ENCODE results near the gene KCNJ1.

KCNJ1 gene

DNA sequence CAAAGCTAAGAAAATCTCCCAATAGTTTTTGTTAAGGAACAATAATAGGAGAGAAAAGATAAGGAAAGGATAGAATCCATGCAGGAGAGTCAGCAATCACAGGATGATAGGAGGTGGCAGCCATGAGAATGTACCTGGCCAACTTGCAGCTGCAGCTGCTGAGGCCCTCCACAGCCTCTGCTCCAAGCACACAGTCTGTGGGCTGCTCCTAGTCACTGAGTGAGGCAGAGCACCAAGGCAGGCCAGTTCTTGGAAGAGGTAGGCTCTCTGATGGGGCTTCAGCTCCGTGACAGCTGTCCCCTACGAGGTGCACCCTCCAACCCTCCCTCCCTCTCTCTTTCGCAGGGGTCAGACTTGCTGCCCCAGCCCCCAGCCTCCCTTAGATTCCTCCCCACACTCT lies 5.5 kb upstream of the KCNJ1 start:
- Mint-ChIP-seq H3K27ac (no peak overlapping the region), H3K9me3 (no peaks in the 10 kb centered on the region), H3K27me3 (no peaks in the 10 kb centered on the region), H3K36me3 (no peaks in the 10 kb centered on the region), H3K4me3 (no peak overlapping the region), H3K4me1 (no peaks in the 10 kb centered on the region)

DNA sequence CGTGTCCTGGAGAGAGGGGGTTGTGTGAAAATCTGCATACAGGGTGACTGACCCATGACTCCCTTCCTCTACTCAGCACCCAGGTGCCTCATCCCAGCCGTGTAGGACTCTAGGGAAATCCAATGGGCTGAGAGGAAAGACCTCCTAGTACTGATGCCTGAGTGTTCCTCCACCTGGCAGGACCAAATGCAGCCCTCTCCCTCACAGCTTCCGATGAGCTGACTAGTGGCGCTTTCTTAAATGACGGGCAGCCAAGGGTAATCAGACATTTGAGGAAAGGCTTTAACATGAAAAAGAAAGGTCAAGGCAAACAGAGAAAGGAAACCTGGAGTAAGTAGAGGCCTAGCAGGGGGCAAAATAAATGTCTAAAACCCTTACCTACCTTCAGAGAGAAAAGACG lies 5.0 kb upstream of the KCNJ1 start:
- H3K9me3 Mint-ChIP-seq: no peaks in the 10 kb centered on the region
- no peaks in the 10 kb centered on the region for H3K27me3 Mint-ChIP-seq
- no peak overlapping the region for H3K27ac Mint-ChIP-seq
- H3K36me3 Mint-ChIP-seq: no peaks in the 10 kb centered on the region
- H3K4me1 Mint-ChIP-seq: no peaks in the 10 kb centered on the region
- no peak overlapping the region for H3K4me3 Mint-ChIP-seq

- H3K9me3 Mint-ChIP-seq: no peaks in the 10 kb centered on the region
- H3K27ac Mint-ChIP-seq: no peak overlapping the region
- no peaks in the 10 kb centered on the region for H3K27me3 Mint-ChIP-seq
- H3K4me3 Mint-ChIP-seq: no peak overlapping the region
- H3K4me1 Mint-ChIP-seq: no peaks in the 10 kb centered on the region
- no peaks in the 10 kb centered on the region for H3K36me3 Mint-ChIP-seq
These were observed 4.1 kb upstream of the KCNJ1 start for GRCh38 chr11:128871168-128871610.

- no peak overlapping the region for H3K4me3 Mint-ChIP-seq
These were observed 2.0 kb upstream of the KCNJ1 start for GRCh38 chr11:128868841-128869671.

DNA sequence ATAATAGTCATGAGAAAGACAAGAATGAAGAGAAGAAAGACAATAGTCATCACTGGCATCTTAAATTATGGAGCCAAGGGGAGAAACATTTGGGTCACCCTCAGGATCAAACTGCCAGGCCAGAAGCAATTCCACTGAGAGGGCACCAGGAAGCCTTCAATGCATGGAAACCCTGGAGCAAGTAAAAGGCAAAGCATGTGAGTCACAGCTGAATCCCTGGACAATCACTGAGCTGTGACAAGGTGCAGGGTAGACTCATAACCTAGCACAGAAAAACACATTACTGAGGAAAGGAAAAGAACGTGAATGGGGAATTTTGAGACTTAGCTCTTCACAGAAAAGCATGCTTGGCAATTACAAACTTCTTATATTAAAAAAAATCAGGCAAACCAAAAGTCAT lies 1.6 kb downstream of the KCNJ1 start:
- Mint-ChIP-seq H3K9me3 (no peaks in the 10 kb centered on the region), H3K36me3 (no peaks in the 10 kb centered on the region), H3K27me3 (no peaks in the 10 kb centered on the region), H3K27ac (no peak overlapping the region), H3K4me1 (no peaks in the 10 kb centered on the region), H3K4me3 (no peak overlapping the region)

More at GRCh38 chr11:128868841-128869671, 2.0 kb upstream of the KCNJ1 start:
- Mint-ChIP-seq H3K36me3 (no peaks in the 10 kb centered on the region), H3K27me3 (no peaks in the 10 kb centered on the region), H3K4me1 (no peaks in the 10 kb centered on the region), H3K9me3 (no peaks in the 10 kb centered on the region), H3K27ac (no peak overlapping the region)

- peaks cover 8% of the 10 kb centered on the region for H3K4me1 Mint-ChIP-seq
- H3K4me3 Mint-ChIP-seq: no peak overlapping the region
- peaks cover 2% of the 10 kb centered on the region for H3K27me3 Mint-ChIP-seq
- H3K36me3 Mint-ChIP-seq: no peaks in the 10 kb centered on the region
- H3K9me3 Mint-ChIP-seq: no peaks in the 10 kb centered on the region
- no peak overlapping the region for H3K27ac Mint-ChIP-seq
These were observed 4.0 kb downstream of the KCNJ1 start for GRCh38 chr11:128862908-128863660.

DNA sequence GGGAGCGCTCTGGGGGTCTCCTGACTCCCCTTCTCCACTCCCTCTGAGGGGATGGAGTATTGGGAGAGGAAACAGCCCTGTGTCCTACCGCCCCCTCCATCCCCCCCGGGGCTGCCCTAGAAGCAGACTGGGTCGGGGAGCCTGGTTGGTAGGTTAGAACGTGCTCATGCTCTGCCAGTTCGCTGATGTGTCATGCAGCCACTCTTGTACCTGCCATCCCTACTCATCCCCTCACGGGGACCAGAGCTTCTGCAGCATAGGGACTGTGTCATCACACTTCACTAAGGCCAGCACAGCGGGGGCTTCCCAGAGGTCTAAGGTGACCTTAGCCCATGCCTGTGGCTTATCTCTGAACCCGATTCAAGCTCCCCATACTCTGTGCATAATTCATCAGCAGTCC lies 4.7 kb downstream of the KCNJ1 start:
- H3K9me3 Mint-ChIP-seq: no peaks in the 10 kb centered on the region
- no peaks in the 10 kb centered on the region for H3K36me3 Mint-ChIP-seq
- no peak overlapping the region for H3K27ac Mint-ChIP-seq
- H3K4me3 Mint-ChIP-seq: no peak overlapping the region
- H3K4me1 Mint-ChIP-seq: peaks cover 8% of the 10 kb centered on the region
- peaks cover 2% of the 10 kb centered on the region for H3K27me3 Mint-ChIP-seq

- Mint-ChIP-seq H3K4me1 (peaks cover 8% of the 10 kb centered on the region), H3K27ac (no peak overlapping the region), H3K9me3 (no peaks in the 10 kb centered on the region), H3K4me3 (no peak overlapping the region), H3K27me3 (peaks cover 2% of the 10 kb centered on the region), H3K36me3 (no peaks in the 10 kb centered on the region)
These were observed 6.3 kb downstream of the KCNJ1 start for GRCh38 chr11:128860571-128861361.

DNA sequence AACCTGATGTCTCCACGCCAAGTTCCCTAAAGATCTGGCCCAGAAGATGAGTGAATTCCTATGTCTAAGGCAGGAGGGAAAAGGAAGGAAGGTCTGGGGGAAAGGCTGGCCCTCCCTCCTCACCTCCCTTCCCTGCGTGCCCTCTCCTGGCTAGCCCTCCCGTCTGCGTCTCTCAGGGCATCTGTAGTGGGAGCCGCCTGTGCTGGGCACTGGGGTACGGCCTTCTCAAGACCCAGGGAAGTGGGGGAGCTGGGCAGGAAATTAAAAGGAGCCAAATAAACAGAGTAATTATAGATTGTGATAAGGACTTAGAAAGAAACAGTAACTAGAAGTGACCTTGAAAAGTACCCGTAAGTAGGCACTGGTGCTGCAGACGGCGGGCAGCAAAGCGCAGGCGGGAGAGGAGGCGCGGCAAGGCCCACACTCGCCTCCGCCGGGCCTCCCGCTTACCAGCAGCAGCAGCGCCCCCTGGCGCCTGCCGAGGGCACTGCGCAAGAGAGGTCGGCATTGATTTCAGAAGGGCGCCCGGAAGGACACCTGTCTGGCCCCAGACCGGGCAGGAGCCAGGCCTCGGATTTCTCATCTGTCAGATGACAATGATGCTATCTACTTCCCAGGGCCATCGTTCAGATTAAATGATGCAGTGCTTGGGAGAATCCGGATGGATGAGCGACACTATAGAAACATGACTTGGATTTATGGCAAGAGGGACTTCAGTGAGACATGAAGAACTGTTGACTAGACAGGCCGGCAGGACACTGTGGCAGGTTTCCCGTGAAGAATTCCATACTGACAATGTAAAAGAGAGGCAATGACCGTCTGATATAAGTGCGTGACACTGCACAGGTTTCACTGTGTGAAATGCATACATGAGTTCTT lies 7.3 kb downstream of the KCNJ1 start:
- no peaks in the 10 kb centered on the region for H3K9me3 Mint-ChIP-seq
- peaks cover 8% of the 10 kb centered on the region for H3K4me1 Mint-ChIP-seq
- H3K36me3 Mint-ChIP-seq: no peaks in the 10 kb centered on the region
- no peak overlapping the region for H3K27ac Mint-ChIP-seq
- H3K4me3 Mint-ChIP-seq: no peak overlapping the region
- peaks cover 2% of the 10 kb centered on the region for H3K27me3 Mint-ChIP-seq

GRCh38 chr11:128857341-128857740 lies 9.8 kb downstream of the KCNJ1 start:
- Mint-ChIP-seq H3K4me3 (no peak overlapping the region), H3K4me1 (peaks cover 8% of the 10 kb centered on the region), H3K9me3 (no peaks in the 10 kb centered on the region), H3K27me3 (peaks cover 2% of the 10 kb centered on the region), H3K36me3 (no peaks in the 10 kb centered on the region), H3K27ac (no peak overlapping the region)

DNA sequence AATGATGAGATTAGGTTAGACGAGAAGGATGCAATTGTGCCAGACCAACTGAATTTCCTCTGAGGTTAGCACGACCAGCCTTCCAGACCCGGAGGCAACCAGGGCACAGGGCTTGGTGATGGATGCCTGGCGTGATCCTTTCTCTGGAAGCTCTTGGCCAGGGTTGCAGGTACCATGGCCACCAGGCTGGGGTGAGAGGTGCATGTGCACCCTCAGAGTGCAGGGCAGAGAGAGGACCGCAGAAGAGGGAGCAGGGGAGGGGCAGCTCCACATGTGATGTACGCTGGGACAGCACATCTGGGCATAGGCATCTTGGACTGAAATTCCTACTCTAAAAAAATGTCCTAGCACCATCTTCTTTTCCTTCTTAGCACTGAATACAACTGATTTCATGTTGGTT lies 10.9 kb downstream of the KCNJ1 start:
- Mint-ChIP-seq H3K4me1 (peaks cover 8% of the 10 kb centered on the region), H3K4me3 (no peak overlapping the region), H3K9me3 (no peaks in the 10 kb centered on the region), H3K36me3 (no peaks in the 10 kb centered on the region), H3K27ac (no peak overlapping the region), H3K27me3 (peaks cover 2% of the 10 kb centered on the region)

DNA sequence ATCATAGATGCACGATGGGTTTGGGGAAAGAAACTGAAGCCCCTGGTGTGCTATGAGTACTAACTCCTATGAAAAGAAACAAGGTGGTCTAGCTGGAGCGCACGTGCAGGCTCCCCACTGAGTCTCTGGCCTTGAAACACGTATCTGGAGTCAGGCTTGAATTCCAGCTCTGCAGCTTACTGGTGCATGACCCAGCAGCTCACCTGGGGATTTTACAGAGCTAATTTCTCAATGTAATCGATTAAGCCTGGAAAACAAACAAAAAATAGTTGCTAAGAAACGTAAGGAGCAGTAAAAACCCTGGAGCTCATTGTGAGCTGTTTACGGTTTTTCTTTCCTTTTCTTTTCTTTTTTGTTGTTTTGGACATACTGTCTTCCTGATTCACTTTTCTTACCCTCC lies 12.3 kb downstream of the KCNJ1 start:
- no peaks in the 10 kb centered on the region for H3K36me3 Mint-ChIP-seq
- no peaks in the 10 kb centered on the region for H3K27me3 Mint-ChIP-seq
- no peaks in the 10 kb centered on the region for H3K9me3 Mint-ChIP-seq
- H3K4me3 Mint-ChIP-seq: no peak overlapping the region
- peaks cover 3% of the 10 kb centered on the region for H3K4me1 Mint-ChIP-seq
- H3K27ac Mint-ChIP-seq: no peak overlapping the region

DNA sequence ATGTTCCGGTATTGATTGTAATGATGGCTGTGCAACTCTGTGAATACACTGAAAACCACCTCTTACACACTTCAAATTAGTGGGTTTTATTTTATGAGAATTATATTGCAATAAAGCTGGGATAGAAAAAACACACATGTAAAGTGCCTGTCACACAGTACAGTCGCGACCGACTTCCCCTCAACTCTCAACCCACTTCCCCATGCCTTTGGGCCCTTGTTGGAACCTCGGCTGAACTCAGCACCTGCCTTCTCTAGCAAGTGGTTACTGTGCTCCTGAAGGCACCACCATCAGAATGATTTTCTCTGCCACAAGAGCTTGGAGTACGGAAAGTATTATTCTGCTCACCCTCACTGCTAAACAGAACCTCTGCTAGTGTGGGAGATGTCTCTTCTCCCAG lies 13.5 kb downstream of the KCNJ1 start:
- H3K36me3 Mint-ChIP-seq: no peaks in the 10 kb centered on the region
- no peaks in the 10 kb centered on the region for H3K9me3 Mint-ChIP-seq
- H3K4me3 Mint-ChIP-seq: no peak overlapping the region
- H3K4me1 Mint-ChIP-seq: no peaks in the 10 kb centered on the region
- H3K27me3 Mint-ChIP-seq: no peaks in the 10 kb centered on the region
- H3K27ac Mint-ChIP-seq: no peak overlapping the region

DNA sequence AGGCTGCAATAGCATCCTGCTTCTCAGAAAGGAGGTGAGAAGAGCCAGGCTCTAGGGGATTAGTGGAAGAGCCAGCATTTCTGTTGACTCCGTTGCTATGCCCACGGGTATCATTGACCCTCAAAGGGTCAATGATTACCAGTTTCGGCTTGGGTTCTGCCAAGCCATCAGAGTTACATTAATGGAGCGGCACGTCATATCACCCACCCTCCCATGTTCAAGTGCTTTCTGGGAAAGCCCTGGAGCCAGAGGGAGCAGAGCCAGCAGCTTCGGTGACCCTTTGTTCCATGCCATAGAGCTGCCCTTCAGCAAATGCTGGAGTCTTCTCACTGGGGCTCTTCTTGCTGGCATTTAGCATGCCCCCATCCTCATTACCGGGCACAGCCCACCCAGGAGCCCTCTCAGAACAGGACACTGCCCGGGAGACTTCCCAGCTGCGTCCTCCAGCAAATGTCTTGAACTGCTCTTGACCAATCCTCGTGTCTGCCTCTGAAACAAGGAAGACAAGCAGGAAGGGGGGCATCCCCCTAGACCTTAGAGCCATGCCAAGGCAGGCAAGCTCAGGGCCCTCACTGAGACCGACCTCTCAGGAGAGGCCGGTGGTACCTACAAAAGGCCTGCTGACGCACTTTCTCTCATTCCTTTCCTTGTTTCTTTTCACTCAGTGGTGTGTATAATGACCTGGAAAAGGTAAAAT lies 14.6 kb downstream of the KCNJ1 start:
- H3K27ac Mint-ChIP-seq: no peak overlapping the region
- no peaks in the 10 kb centered on the region for H3K4me1 Mint-ChIP-seq
- no peaks in the 10 kb centered on the region for H3K27me3 Mint-ChIP-seq
- no peaks in the 10 kb centered on the region for H3K36me3 Mint-ChIP-seq
- no peaks in the 10 kb centered on the region for H3K9me3 Mint-ChIP-seq
- no peak overlapping the region for H3K4me3 Mint-ChIP-seq

All from activated naive CD4-positive, alpha-beta T cell treated with anti-CD3 and anti-CD28 coated beads, Interleukin-2, amount 50 U/mL, for 24 hours (primary cell).